C4-2B (cell line): ENCODE results near the gene PPP1R15B.

ENCODE experiments used
- CTCF ChIP-seq: fragments of 450-650 bp; conservative IDR thresholded peaks from 2 replicates; pipeline ENCODE4 v1.5.1; 2017; ENCODE audit warnings: mild to moderate bottlenecking
- ZFX ChIP-seq: fragments of 450-650 bp; IDR thresholded peaks from 2 replicates; pipeline ENCODE4 v1.6.1; 2017

GRCh38 chr1:204355913-204356312 lies 55.7 kb downstream of the PPP1R15B start:
- no peak for TF ChIP-seq CTCF
- TF ChIP-seq ZFX: no peak
